HG03378 (cell line): ENCODE results near the gene FARP1.

Source experiments
- ATAC-seq: cut with Tn5 transposase; IDR thresholded peaks from one replicate; pipeline ENCODE4 v1.9.1; 2021; ENCODE audit warnings: mild to moderate bottlenecking, moderate library complexity; ENCODE audit not compliant: unreplicated experiment

Gene FARP1

DNA sequence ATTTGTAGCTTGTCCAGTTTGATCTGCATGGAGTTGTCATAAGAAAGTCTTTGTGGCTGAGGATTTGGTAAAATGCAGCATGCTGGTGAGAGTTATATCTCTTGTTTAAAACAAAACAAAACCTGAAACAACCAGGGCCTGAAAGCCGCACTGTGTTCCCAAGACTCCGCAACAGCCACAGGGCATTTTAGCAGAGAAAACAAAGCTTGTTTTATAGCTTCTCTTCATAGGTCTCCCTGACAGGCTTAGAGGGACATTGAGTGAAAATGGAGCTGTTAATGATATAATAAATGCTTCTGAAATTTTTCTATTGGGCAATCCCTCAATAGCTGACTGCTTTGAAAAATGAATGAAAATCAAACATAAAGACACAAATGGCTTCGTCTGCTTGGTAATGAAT lies 182.8 kb downstream of the FARP1 start:
- no peak for ATAC-seq

DNA sequence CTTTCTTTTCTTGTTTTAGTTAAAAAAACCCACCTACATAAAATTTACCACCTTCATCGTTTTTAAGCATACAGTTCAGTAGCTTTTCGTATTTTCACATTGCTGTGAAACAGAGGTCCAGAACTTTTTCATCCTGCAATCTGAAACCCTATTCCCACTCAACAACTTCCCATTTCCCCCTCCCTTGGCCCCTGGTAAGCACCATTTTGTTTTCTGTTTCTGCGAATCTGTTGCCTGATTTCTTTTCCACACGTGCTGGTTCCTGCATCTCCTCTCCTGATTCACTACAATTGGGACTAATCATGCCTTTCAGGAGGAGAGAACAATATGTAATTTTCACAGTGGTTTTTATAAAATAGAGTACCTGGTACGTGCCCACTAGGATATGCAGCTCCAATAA lies 183.4 kb downstream of the FARP1 start:
- ATAC-seq: no peak

DNA sequence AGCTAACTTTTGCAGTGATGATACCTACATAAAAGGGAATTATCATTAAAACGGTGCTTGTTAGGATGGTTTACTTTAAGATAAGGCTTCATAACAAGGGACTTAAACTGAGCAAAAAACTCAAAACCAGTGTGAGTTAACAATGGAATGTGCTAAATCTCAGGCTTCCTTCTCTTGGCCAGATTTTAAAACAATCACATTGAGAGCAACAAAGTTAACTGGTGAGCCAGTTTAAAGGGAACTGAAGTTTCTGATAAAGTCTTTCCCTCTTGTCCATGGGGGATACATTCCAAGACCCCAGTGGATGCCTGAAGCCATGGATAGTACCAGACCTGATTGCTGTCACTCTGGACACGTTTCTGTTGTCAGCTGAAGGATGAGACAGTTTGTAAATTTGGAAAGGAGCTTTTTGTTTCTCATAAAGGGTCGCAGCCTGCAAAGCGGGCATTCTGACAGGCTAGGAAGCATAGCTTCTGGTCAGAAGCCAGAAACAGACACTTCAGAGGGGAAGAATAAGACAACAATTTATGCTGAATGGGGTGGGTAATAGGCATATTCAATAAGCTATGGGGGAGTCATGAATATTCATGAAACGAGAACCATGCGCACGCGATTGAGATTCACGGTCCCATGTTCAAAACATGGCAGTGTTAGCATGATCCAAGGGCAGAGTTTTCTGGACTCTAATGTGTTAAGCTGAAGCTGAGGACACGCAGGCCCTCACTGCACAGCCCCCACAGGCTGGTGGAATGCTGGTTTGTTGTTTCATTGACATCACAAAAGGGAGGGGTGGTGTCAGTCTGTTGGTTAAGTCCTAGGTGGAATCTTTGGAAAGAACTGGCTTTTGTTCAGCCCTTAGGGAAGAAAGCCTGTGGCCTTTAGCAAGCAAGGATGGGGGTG lies 184.7 kb downstream of the FARP1 start:
- ATAC-seq: no peak

DNA sequence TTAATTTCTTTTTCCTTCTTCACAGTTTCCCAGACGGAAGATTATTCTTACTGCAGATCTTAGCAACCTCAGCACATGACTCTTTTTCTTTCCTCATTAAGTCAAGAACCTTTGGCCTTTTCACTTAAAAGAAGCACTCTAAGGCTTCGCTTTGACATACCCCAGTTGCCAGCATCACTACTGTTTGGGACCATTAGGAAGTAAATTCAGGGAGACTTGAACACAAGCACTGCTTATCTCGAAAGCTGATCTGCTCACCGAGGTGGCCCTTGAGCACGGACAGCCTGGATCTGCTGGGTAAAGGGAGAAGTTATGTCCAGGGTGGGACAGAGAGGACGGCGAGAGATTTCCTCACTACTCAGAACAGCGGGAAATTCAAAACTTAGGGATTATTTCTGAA lies 185.6 kb downstream of the FARP1 start:
- no peak for ATAC-seq

DNA sequence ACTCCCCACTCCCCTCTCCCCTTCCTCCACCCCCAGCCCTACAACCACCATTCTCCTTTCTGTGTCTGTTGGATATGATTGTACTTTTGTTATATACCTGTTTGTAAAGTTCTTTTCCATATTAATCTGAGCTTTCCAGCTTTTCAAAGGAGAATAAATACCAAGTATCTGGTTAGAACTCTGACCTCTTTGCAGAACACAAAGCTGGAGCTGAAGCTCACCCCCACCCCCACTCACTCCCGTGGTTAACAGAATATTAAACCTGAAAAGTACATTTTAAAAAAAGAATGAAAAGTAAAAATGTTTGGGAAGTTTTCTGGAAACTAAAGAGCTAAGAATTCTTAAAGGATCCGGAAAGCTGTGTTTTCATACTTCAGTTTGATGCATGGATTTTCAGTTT lies 189.3 kb downstream of the FARP1 start:
- no peak for ATAC-seq

DNA sequence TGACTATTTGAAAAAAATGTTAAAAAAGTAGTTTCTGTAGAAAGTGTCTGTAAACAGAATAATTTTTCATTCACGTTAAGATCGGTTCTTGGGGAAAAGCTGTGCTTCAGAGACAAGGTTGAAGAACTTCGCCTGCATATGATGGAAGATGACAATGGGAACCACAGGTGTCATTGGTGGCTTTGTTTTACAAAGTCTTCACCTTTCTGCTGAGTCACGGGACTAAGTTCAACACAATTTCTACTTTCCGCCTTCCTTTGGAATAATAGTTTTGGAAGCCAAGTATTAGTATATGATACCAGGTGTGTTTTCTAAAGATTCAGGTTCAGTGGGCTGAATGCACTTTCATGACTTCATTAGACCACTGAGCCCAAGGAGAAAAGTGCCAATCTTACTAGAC lies 189.8 kb downstream of the FARP1 start:
- no peak for ATAC-seq

DNA sequence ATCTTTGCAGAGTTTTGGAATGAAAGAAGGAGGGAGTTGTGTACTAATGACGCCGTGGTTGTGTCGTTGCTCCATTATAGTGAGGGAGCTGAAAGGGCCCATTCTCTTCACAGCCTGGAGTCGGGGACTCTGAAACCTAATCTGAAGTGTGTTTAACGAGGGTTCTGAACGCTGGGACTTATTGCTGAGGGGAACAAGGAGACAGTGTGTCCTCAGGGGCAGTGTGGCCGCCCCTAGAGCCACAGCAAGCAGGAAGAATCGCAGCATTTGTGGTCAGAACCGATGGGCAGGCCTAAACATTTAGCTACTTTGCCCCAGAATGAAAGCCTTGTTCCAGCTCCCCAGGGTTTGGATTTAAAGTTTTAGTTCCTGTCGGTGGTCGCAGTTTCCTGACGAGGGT lies 190.6 kb downstream of the FARP1 start:
- ATAC-seq: no peak

DNA sequence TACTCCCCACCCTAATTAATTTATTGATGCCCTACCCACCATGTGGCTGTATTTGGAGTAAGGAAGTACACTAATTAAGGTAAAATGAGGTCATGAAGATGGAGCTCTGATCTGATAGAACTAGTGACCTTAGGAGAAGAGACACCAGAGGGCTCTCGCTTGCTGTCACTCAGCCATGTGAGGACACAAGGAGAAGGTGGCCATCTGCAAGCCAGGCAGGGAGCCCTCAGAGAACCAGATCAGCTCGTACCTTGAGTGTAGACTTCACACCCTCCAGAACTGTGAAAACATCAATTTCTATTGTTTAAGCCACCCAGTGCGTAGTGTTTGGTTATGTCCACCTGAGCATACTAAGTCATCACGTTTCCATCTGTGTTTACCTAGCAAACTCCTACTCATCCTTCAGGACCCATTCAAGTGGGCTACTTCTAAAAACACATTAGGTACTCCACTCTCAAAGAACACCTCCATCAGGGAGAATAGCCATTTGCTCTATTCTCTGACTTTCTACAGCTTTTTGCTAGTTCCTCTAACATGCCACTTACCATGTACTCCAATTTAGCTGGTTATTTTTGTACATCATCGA lies 191.8 kb downstream of the FARP1 start:
- ATAC-seq: no peak

DNA sequence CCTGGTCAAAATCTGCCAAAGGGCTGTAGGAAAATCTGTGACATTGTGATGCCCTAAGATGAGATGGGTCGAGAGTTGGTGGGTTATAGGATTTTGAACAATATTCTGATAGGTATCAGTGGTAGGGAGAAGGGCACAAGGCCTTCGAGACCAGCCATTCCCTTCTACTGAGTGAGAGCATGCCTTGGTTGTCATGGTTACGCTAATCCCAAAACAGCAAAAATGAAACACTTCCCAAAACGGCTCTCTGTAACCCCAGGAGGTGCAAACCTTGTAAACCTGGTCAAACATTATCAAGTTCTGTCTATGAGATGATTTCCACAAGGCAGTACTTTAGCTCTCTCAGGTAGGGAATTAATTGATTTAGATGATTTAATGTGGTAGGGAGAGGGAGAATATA lies 192.8 kb downstream of the FARP1 start:
- ATAC-seq: no peak

DNA sequence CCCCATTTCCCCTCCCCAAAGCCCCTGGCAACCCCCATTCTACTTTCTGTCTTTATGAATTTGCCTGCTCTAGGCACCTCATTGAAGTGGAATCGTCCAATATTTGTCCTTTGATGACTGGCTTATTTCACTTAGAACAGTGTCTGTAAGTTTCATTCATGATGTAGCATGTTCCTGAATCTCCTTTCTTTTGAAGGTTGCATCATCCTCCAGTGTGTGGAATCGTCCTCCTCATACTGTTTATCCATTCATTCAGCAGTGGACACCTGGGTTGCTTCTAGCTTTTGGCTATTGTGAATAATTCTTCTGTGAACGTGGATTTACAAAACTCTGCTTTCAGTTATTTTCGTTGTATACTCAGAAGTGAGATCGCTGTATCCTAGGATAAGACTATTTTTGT lies 195.4 kb downstream of the FARP1 start:
- ATAC-seq: no peak

DNA sequence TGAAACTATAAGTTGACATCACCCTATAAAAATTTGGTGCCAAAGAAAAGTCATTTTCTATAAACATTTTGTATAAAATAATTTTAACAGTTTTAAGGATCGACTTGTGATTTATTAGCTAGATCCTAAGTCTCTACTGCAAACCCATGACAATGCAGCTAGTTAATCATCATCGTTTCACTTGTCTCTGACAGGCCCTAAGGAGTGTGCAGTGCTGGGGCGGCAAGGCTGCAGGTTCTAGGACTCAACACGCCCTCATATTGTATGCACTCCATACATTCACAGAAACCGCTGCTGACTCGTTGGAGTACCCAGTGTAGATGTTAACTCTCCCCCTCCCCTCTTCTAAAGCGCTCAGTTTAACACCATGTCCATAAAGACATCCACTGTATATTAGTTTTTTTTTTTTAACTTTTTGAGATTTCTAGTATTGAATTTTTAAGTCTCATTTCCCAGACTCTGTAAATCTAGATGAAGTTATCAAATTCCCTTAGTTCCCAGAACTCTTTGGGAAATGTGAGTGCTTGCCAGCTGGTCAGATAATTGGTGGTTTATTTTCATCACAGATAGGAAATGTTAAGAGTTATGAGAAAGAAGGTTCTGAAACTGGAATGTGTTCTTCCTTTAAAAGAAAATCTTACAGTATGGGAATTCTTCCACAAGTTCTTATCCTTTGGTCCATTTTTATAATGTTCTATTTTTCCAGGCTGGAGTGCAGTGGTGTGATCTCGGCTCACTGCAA lies 197.0 kb downstream of the FARP1 start:
- no peak for ATAC-seq

DNA sequence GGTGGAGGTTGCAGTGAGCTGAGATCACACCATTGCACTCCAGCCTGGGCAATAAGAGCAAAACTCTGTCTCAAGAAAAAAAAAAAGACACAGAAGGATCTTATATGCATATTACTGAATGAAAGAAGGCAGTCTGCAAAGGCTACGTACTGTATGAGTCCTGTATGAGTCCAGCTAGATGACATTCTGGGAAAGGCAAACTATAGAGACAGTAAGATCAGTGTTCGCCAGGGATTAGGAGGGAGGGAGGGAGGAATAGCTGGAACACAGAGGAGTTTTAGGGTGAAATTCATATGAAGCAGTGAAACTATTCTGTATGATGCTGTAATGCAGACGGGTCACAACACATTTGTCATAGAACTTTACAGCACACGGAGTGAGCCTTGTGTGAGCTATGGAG lies 200.1 kb downstream of the FARP1 start:
- ATAC-seq: no peak

DNA sequence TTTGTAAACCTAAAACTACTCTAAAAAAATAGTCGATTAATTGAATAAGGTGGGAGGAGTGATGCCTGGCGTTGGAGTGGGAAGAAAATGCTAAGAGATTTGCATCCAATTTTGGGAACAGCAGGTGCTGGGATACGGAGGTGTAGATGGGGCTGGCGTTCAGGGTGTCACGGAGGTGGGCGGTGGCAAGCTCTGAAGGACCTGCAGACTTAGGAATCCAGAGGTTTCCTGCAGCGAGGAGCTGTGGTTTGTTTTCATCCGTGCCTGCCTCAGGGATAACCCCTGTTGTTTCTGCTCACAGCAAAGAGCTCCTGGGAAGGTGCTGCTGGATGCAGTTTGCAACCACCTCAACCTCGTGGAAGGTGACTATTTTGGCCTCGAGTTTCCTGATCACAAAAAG lies 200.6 kb downstream of the FARP1 start:
- no peak for ATAC-seq

DNA sequence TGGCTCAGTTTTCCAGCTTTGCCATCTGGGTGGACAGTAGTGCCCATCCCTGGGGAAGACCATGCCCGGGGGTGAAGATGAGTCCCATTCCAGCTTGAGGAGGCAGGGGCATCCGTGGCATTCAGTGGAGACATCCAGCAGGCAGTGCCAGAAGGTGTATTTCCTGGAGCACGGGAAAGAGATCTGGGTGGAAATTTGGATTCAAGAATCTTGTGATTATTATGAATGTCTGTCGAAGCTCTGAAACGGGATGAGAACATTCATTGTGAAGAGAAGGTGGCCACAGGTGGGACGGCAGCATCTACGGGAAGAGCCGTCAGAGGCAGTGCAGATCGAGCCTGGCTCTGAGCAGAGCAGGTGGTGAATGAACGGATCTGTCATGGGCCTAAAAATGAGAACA lies 201.5 kb downstream of the FARP1 start:
- ATAC-seq: no peak

DNA sequence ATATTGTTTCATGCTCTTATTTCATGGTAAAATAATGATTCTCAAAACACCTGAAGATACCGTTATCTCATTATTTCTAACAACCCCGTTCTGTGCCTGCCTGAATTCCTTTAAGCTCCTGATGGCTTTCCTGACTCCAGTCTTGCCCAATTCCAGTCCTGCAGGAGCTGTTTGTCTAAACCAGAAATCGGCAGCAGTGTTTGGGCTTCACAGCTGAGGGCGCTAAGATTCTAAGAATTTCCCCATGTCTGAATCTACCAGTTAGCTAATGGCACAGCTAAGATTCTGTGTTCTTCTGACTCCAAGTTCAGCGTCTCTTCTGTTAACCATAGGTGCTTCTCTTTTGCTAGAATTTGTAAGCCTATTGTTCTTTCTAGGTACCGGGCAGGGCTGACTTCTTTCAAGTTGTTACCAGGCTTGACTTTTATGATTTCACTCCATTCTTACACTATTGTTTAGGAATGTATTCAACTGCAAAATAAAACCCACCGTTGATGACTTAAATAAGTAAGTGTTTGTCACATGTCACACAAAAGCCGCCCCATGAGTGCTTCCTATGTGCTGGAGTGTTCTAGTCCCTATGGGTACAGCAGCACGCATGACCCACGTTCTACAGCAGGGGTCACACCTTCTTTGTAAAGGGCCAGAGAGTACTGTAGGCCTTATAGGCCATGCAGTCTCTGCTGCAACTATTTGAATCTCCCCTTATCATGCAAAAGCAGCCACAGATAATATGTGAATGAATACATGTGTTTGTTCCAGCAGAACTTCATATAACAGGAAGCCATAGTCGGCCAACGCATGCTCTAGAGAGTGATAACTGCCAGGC lies 202.4 kb downstream of the FARP1 start:
- no peak for ATAC-seq

DNA sequence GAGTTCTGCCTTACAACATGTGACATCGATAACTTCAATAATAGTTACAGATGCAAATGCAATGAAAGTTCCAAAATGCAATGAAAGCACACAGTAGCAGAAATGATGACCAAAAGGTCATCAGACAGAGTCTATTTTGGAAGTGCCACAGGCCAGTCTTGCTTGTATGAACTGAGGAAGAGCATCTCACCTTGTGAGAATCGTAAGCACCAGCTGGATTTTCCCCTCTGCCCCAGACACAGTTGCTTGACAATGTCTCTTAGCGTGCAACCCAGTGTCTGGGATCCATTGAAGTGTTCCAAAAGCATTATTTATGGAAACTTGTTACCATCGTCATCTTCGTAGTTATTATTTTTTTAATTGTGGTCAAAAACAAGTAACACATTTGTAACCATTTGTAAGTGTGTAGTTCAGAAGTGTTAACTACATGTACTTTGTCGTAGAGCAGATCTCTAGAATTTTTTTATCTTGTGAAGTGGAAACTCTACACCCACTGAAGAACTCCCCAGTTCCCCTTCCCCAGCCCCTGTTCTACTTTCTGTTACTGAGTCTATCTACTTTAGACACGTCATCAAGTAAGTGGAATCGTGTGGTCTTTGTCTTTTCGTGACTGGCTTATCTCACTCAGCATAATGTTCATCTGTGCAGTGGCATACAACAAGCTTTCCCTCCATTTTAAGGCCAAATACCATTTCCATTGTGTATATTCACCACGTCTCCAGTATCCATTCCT lies 204.2 kb downstream of the FARP1 start:
- ATAC-seq: no peak

DNA sequence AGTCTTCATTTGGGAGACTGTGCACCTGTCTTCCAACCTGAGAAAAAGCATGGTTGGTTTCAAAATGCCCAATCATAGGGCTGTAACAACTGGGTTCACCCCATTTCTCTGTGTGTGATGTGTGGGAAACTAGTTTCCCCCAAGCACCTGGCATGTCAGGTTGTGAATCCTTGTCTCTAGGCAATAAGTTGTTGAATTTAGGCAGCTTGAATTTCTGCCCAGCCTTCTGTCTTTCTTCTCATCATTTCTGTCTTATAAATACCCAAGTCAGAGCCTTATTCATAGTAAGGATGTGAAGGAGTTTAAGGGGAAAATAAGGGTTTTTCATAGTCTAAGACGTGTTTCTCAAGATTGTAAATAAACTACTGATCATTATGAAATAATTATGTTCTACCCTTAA lies 204.9 kb downstream of the FARP1 start:
- ATAC-seq: no peak

DNA sequence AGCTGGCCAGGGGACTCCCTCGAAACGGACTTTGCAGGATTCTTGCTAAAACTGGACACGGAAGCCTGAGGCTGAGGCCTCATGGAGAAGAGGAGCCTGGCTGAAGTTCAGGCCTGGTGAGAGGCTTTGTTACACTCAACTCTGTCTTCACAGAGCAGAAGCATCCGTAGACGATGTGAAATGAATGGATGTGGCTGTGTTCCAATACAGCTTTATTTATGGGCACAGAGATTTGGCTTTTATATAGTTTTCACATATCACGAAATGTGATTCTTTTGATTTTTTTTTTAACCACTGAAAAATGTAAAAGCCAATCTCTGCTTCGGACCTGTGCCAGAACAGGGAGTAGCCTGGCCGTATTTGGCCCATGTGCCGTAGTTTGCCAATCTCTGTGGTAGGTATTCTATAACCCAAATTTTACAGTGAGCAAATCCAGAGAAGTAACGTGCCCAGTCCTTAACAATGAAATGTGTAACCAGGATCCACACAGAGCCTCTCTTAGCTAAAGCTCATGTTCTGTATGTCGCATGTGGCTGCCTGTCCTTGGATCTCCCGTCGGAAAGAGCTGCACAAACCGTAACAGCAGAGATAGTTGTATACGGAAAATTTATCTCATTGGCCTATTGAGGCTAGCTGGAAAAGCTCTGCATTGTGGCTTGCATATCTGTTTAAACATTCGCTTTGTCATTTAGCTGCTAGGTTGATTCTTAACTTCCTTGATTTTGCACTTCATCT lies 205.7 kb downstream of the FARP1 start:
- ATAC-seq: no peak

DNA sequence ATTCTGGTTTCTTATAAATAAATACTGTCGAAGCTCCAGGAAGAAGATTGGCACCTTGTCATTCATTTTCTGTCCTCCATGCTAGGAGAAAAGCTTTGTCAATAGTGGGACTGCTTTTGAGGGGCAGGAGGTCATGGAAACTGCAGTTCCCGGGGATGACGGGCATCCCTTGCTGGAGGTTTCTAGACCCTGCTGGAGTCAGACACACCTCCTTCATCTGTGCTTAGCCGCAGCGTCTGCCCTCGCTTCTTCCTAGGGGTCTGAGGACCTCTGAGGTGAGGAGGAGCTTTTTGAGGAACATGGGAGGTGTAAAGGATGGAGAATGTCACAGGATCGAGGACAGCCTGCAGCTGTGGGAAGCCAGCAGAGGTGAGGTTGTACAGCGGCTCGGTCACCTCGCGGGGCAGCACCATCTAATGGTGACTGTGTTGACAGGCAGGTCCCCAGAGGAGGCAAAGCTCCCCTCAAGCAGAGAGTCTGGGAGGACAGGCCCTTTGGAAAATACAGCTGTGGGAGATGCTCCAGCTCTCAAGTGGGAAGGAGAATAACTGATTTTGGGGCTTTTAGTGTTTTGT lies 206.9 kb downstream of the FARP1 start:
- ATAC-seq: no peak
